ENCODE measurements around the gene KIAA0232.

- TF ChIP-seq POLR2AphosphoS5 (IDR thresholded peaks at IDR 0.05) (no peak), CTCF (IDR thresholded peaks at IDR 0.05) (no peak), POLR2A (IDR thresholded peaks at IDR 0.05; ENCODE audit: low read depth) (no peak)
Measured at GRCh38 chr4:6753891-6754290, 28.6 kb upstream of the KIAA0232 start.

All from esophagus muscularis mucosa (tissue), 3 donors.